ENCODE data around the gene PCSK5. TPM values are rescaled to one million over a fixed set of nuclear protein-coding genes. Genes with fewer than 3 reads are reported as not detected.

The PCSK5 gene
- total RNA-seq, 1 experiment from 2014 or later: 7.5 TPM

DNA sequence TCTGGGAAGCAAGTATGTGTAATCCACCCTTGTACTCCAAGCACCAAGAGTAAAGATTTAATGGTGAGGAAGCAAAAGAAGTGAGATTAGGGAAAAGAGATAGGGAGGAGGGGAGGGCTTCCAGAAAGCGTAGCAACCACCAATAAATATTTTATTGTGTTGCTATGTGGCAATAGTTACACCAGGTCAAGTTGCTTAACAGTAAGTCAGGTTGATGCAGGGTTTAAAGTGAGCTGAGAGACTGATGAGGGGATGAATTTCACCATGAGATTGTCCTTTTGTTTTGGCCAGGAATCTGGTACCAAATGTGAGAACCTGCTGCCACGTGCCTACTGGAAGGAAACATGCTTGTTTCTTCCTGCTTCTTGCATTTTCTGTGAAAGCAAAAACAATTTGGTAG lies 62.7 kb downstream of the PCSK5 start:
- Histone ChIP-seq H3K23me2 (ENCODE audit: insufficient read length, low read depth, low read length, poor library complexity, severe bottlenecking) (no peaks in the 10 kb centered on the region), H2BK5ac (ENCODE audit: insufficient read length, low read length) (no peak overlapping the region), H4K91ac (ENCODE audit: insufficient read length, low read depth, low read length) (no peak overlapping the region), H3K4ac (ENCODE audit: low read depth, low read length) (no peak overlapping the region), H4K8ac (replicated peaks; ENCODE audit: insufficient read length, low read depth, low read length) (no peak overlapping the region), H3K14ac (ENCODE audit: insufficient read depth, low read length) (no peak overlapping the region), H2AFZ (ENCODE audit: low read length) (no peak overlapping the region), H4K5ac (ENCODE audit: insufficient read length, low read depth, low read length) (no peak overlapping the region), H3K27ac (ENCODE audit: insufficient read length, low read depth, low read length) (no peak overlapping the region), H2BK12ac (ENCODE audit: insufficient read length, low read depth, low read length) (no peak overlapping the region), H3K9ac (ENCODE audit: extremely low read depth, insufficient read length, low read length) (no peak overlapping the region), H3K79me1 (ENCODE audit: insufficient read depth, low read depth, low read length, poor library complexity, severe bottlenecking) (no peaks in the 10 kb centered on the region), H3K18ac (ENCODE audit: insufficient read length, low read depth, low read length) (no peak overlapping the region), H2AK5ac (ENCODE audit: insufficient read length, low read length) (no peak overlapping the region), H2BK120ac (ENCODE audit: low read depth, low read length, poor library complexity, severe bottlenecking) (no peak overlapping the region), H3K23ac (ENCODE audit: insufficient read length, low read depth, low read length) (no peak overlapping the region), H3K4me1 (ENCODE audit: insufficient read depth, low read length) (no peaks in the 10 kb centered on the region), H3T11ph (ENCODE audit: low read length) (no peak overlapping the region), H3K79me2 (ENCODE audit: insufficient read depth, low read length) (no peaks in the 10 kb centered on the region), H4K20me1 (ENCODE audit: control insufficient read depth, insufficient read depth, insufficient read length) (no peaks in the 10 kb centered on the region), H3K27me3 (ENCODE audit: insufficient read depth, low read length) (no peaks in the 10 kb centered on the region), H2BK15ac (ENCODE audit: low read depth, low read length) (no peak overlapping the region), H3K4me2 (ENCODE audit: insufficient read depth, insufficient read length, low read length) (no peak overlapping the region), H3K56ac (ENCODE audit: insufficient read length, low read depth, low read length) (no peak overlapping the region), H3K9me3 (ENCODE audit: control insufficient read depth, low read depth, low read length) (no peaks in the 10 kb centered on the region), H2BK20ac (ENCODE audit: low read depth, low read length, poor library complexity, severe bottlenecking) (no peak overlapping the region)
- peaks cover 6 to 10% of the 10 kb centered on the region in 2 experiments for H3K4me1 Mint-ChIP-seq
- H3K27me3 Mint-ChIP-seq (ENCODE audit: low read depth): no peaks in the 10 kb centered on the region
- peaks cover 0 to 5% (median 0%) of the 10 kb centered on the region in 3 experiments; a peak in 2 of 7 replicates for H3K36me3 Mint-ChIP-seq (ENCODE audit: insufficient read depth in 1 of 3, low read depth in 3 of 3)
- H3K4me3 Mint-ChIP-seq: no peak overlapping the region
- no CpG with 5 or more reads among the region's 2 CpGs for WGBS (ENCODE audit: extremely low coverage, insufficient read length, low lambda C conversion rate)
- TF ChIP-seq, protein P1, sequence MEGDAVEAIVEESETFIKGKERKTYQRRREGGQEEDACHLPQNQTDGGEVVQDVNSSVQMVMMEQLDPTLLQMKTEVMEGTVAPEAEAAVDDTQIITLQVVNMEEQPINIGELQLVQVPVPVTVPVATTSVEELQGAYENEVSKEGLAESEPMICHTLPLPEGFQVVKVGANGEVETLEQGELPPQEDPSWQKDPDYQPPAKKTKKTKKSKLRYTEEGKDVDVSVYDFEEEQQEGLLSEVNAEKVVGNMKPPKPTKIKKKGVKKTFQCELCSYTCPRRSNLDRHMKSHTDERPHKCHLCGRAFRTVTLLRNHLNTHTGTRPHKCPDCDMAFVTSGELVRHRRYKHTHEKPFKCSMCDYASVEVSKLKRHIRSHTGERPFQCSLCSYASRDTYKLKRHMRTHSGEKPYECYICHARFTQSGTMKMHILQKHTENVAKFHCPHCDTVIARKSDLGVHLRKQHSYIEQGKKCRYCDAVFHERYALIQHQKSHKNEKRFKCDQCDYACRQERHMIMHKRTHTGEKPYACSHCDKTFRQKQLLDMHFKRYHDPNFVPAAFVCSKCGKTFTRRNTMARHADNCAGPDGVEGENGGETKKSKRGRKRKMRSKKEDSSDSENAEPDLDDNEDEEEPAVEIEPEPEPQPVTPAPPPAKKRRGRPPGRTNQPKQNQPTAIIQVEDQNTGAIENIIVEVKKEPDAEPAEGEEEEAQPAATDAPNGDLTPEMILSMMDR (conservative IDR thresholded peaks at IDR 0.05): no peak
- peak overlapping the region in 1 of 3 experiments; percentile 38; a peak in 1 of 7 replicates for H3K27ac Mint-ChIP-seq
- no peak for DNase-seq
- no peaks in the 10 kb centered on the region for H3K9me3 Mint-ChIP-seq

All from H9 (cell line).